Brain microvascular endothelial cell (primary cell): ENCODE data around the gene ALS2.

ENCODE experiments used
- DNase-seq: peaks from one replicate; pipeline ENCODE4 v3.0.0-alpha.2; 2020
- H3K27ac ChIP-seq: fragments of 250-450 bp; sonication (Bioruptor Pico); 2 replicates; pipeline ENCODE4 v1.5.1; 2020; ENCODE audit warnings: mild to moderate bottlenecking, moderate library complexity
- H3K27me3 ChIP-seq: fragments of 250-450 bp; sonication (Bioruptor Pico); replicated peaks from 2 replicates; pipeline ENCODE4 v1.5.1; 2020; ENCODE audit warnings: mild to moderate bottlenecking
- H3K36me3 ChIP-seq: fragments of 250-450 bp; sonication (Bioruptor Pico); replicated peaks from 2 replicates; pipeline ENCODE4 v1.5.1; 2020; ENCODE audit warnings: mild to moderate bottlenecking
- H3K4me3 ChIP-seq: 2 replicates; pipeline ENCODE4 v1.5.1; 2011; ENCODE audit warnings: low read depth, mild to moderate bottlenecking, control low read depth, low read length, moderate library complexity
- in situ Hi-C: cut with HindIII; loops from 2 replicates; pipeline ENCODE4 v1.10.0; 2017; ENCODE audit warnings: low sequenced_read_pairs, low pct_ligation_motif_present
- TF ChIP-seq, protein P1 (sequence below): IDR thresholded peaks from 2 replicates; pipeline ENCODE4 v1.5.1; 2011; ENCODE audit warnings: low read depth, mild to moderate bottlenecking, moderate library complexity, low read length, control low read depth, inconsistent platforms; ENCODE audit errors: missing control alignments

ALS2 gene

DNA sequence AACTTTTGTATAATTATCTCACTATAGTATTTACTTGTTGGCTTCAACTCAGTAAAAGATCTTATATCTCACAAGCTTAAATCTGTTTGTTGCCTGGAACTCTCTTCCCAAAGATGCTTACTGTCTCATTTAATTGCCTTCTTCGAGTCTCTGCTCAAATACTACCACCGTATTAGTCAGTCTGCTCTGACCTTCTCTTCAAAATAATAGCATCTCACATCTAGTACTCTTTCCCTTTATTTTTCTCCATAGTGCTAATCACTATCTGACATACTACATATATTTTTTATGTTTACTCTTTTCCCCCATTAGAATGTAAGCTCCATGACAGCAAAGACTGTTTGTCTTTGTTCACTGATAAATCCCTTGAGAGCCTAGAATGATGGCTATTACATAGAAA lies 71.7 kb downstream of the ALS2 start:
- TF ChIP-seq, protein P1, sequence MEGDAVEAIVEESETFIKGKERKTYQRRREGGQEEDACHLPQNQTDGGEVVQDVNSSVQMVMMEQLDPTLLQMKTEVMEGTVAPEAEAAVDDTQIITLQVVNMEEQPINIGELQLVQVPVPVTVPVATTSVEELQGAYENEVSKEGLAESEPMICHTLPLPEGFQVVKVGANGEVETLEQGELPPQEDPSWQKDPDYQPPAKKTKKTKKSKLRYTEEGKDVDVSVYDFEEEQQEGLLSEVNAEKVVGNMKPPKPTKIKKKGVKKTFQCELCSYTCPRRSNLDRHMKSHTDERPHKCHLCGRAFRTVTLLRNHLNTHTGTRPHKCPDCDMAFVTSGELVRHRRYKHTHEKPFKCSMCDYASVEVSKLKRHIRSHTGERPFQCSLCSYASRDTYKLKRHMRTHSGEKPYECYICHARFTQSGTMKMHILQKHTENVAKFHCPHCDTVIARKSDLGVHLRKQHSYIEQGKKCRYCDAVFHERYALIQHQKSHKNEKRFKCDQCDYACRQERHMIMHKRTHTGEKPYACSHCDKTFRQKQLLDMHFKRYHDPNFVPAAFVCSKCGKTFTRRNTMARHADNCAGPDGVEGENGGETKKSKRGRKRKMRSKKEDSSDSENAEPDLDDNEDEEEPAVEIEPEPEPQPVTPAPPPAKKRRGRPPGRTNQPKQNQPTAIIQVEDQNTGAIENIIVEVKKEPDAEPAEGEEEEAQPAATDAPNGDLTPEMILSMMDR, result no peak
- H3K27ac ChIP-seq, result no peak overlapping the region
- no peaks in the 10 kb centered on the region for H3K27me3 ChIP-seq
- in situ Hi-C loops, result no loop called here
- no peak overlapping the region for H3K4me3 ChIP-seq
- no peak for DNase-seq
- H3K36me3 ChIP-seq, result peaks cover 38% of the 10 kb centered on the region

DNA sequence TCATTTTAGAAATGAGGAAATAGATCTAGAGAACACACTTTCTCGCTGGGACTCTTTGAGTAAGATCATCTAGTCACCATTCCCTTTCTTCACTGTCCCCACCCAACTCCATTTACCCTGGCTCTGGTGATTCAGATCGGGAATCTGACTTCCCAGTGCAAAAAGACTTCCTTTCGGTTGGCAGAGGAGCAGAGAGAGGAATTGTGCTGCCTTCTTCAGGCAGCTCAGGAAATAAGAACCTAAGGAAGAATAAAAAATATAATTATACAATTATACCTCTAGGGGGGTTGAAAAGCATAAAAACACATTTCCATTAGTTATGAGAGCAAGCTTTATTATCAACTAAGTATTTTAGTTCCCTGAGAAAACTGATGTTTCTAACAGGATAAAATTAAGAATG lies 73.0 kb downstream of the ALS2 start:
- Histone ChIP-seq H3K27ac (no peak overlapping the region), H3K36me3 (peaks cover 35% of the 10 kb centered on the region), H3K27me3 (no peaks in the 10 kb centered on the region), H3K4me3 (no peak overlapping the region)
- peak; percentile 42 for DNase-seq
- in situ Hi-C loops, result no loop called here
- TF ChIP-seq, protein P1, result peak; percentile 69

DNA sequence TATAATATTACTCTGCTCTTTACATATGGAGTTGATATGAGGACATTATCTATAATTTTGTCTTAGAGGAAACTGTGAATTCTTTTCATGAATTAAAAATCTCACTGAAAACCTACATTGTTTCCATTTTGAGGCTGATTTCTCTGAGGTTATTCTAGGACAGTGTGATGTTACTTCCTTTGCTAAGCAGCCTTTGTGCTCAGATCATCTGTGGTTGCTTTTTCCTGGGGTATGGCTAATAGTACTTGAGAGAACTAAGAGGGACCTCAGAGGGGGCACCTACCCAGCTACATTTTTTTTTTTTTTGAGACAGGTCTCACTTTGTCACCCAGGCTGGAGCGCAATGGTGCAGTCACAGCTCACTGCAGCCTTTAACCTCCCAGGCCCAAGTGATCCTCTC lies 73.6 kb downstream of the ALS2 start:
- TF ChIP-seq, protein P1, result no peak
- H3K27ac ChIP-seq, result no peak overlapping the region
- in situ Hi-C loops, result no loop called here
- no peak overlapping the region for H3K4me3 ChIP-seq
- DNase-seq, result no peak
- H3K27me3 ChIP-seq, result no peaks in the 10 kb centered on the region
- peaks cover 35% of the 10 kb centered on the region for H3K36me3 ChIP-seq

DNA sequence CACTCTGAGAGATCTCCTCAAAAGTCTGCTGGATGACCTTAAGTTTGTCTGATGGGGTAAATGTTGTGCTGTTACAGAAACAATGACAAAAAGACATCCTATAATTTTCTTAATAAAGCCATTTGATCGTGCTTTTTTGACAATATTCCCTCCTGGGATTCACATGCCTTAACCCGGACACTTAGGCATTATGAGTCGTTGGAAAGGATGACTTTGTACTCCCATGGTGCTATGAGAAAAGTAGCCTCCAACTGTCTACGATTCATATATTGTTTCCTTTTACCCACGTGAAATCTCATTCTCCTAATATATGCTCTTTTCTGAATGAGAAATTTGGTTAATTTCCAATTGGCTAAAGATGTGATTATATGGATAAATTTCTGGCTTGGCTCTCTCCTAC lies 76.2 kb downstream of the ALS2 start:
- Histone ChIP-seq H3K27me3 (no peaks in the 10 kb centered on the region), H3K27ac (no peak overlapping the region), H3K4me3 (no peak overlapping the region), H3K36me3 (peaks cover 28% of the 10 kb centered on the region)
- in situ Hi-C loops, result no loop called here
- DNase-seq, result no peak
- TF ChIP-seq, protein P1, result no peak

DNA sequence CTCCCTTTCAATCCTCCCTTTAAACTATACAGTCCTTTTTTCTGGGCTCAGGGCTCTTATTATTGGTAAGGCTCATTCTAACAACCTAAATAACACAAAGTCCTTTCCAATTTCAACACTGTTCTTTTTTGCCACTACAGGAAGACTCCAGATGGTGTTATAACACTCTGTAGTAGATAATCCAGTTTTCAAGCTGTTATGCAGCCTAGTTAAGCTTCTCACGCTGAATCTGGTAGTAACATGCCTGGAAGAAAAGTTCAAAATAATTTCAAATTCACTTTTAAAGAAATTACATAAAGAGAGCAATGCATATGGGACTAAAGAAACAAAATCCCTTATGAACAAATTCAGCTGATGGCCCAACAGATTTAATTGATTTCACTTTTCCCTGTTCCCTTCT lies 79.1 kb downstream of the ALS2 start:
- in situ Hi-C loops, result no loop called here
- peaks cover 24% of the 10 kb centered on the region for H3K36me3 ChIP-seq
- no peak for DNase-seq
- H3K4me3 ChIP-seq, result no peak overlapping the region
- TF ChIP-seq, protein P1, result no peak
- no peaks in the 10 kb centered on the region for H3K27me3 ChIP-seq
- no peak overlapping the region for H3K27ac ChIP-seq

DNA sequence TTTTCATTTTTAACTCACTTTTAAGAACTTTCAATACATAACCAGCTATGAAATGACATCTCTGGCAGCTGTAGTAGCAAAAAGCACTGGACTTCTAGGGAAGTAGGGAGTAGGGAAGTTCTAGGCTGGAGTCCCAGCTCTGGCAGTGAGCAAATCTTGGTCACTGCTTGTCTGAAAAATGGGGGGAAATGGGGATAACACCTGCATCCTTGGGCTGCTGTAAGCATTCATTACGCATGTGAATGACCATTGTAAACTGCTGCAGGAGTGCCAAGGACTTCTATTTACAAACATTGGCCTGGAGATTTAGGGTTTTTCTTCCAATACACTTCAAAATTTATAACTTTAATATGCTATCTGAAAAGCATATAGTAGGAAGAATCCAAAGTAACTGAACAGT lies 81.3 kb downstream of the ALS2 start:
- DNase-seq, result no peak
- Histone ChIP-seq H3K27ac (peak overlapping the region; percentile 68), H3K4me3 (no peak overlapping the region), H3K36me3 (peaks cover 15% of the 10 kb centered on the region), H3K27me3 (no peaks in the 10 kb centered on the region)
- in situ Hi-C loops, result no loop called here
- TF ChIP-seq, protein P1, result no peak
